Omental fat pad (tissue), 4 donors: ENCODE results near the gene ANG. TPM values are rescaled to one million over a fixed set of nuclear protein-coding genes. Genes with fewer than 3 reads are reported as not detected.

Experiments
- ATAC-seq: fragments of 150-250 bp; one replicate; pipeline ENCODE4 v1.9.1; 2016; ENCODE audit warnings: mild to moderate bottlenecking, moderate library complexity; ENCODE audit not compliant: low FRiP score
- DNase-seq: peaks from one replicate; pipeline ENCODE4 v3.0.0-alpha.2; 2019; ENCODE audit warnings: low spot score
- small RNA-seq: library from RNA; depleted of rRNA; stranded (forward); fragments of <200 nt; gene quantifications from one replicate; pipeline ENCODE3, GENCODE V24; 2016
- total RNA-seq, 4 donors: library from RNA; depleted of rRNA; stranded (reverse); fragments of >200 nt; gene quantifications; one replicate each; pipeline ENCODE4 v1.1.0, GENCODE V29; 2016
- TF ChIP-seq, protein P1 (sequence below), 3 donors: fragments of 450-650 bp; IDR thresholded peaks; one replicate each; pipeline ENCODE4 v1.5.1; 2016 to 2017; ENCODE audit warnings: antibody characterized with exemption in 3 of 3, mild to moderate bottlenecking in 3 of 3, moderate library complexity in 2 of 3

Gene ANG
- total RNA-seq, 4 donors from 2014 or later, result 24.4 to 114 (median 45.6) TPM

DNA sequence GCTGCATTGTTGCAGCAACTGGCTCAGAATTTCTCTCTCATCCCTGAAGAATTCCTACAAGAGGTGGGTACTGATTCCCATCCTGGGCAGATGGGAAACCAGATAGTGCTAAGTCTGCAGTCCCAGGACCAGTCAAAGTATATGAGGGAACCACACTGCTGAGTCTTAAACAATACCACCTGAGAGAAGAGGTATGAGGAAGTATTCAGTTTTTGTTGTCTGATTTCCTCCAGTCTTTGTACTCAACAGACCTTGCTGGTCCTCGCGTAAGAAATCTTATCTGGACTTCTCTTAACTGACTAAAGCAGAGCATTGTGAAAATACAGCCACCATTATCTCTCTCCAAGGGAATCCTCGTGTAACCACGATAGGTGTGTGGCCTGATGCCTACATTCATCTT is 53.6 kb downstream of the ANG start:
- ATAC-seq, result no peak
- TF ChIP-seq, protein P1, sequence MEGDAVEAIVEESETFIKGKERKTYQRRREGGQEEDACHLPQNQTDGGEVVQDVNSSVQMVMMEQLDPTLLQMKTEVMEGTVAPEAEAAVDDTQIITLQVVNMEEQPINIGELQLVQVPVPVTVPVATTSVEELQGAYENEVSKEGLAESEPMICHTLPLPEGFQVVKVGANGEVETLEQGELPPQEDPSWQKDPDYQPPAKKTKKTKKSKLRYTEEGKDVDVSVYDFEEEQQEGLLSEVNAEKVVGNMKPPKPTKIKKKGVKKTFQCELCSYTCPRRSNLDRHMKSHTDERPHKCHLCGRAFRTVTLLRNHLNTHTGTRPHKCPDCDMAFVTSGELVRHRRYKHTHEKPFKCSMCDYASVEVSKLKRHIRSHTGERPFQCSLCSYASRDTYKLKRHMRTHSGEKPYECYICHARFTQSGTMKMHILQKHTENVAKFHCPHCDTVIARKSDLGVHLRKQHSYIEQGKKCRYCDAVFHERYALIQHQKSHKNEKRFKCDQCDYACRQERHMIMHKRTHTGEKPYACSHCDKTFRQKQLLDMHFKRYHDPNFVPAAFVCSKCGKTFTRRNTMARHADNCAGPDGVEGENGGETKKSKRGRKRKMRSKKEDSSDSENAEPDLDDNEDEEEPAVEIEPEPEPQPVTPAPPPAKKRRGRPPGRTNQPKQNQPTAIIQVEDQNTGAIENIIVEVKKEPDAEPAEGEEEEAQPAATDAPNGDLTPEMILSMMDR (IDR thresholded peaks at IDR 0.05), result no peak
- DNase-seq, result no peak

DNA sequence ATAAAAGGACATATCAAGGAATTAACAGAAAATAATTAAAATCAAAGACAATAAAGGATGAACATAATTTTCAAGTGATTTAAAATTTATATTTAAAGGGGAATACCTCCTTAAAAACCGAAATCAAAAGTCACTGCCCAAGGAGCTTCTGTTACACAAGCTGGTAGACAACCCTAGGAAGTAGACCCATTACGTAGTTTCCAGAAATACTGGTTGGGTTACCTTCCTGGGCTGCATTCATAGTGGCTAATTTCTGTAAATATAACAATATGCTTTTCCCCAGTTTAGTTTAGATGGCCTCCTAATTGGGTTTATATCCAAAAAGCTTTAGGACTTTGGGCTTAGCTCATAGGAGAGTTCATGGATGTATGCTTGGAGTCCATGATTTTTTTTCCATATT is 55.0 kb downstream of the ANG start:
- TF ChIP-seq, protein P1 (IDR thresholded peaks at IDR 0.05), result no peak
- ATAC-seq (no peak), DNase-seq (no peak)

Small RNA genes lying within 50 kb of the gene (small RNA-seq; reads per million reads assigned to genes)
- not detected for gene RF00019

Other genes with a start within 250 kb of the ANG start
- 10 to 100 TPM; 30.9 to 55.1 (median 53.4) TPM for gene OSGEP, start 234.0 kb upstream of the ANG start, total RNA-seq
- gene APEX1, start 233.5 kb upstream of the ANG start, total RNA-seq, result 100 to 1,000 TPM; 110 to 146 (median 131) TPM
- gene PIP4P1, start 227.3 kb upstream of the ANG start, total RNA-seq, result 10 to 100 TPM; 20.4 to 24.4 (median 22.5) TPM
- gene PNP, start 219.4 kb upstream of the ANG start, total RNA-seq, result 100 to 1,000 TPM in 2 of 4 donors, 10 to 100 TPM in 2; 28.4 to 437 (median 117) TPM
- not detected for gene RNASE10, start 183.2 kb upstream of the ANG start, total RNA-seq
- not detected for gene RNASE9, start 127.7 kb upstream of the ANG start, total RNA-seq
- not detected for gene RNASE11, start 100.8 kb upstream of the ANG start, total RNA-seq
- not detected for gene RNASE12, start 97.4 kb upstream of the ANG start, total RNA-seq
- gene OR6S1, start 47.1 kb upstream of the ANG start, total RNA-seq, result not detected
- gene RNASE4, start 4.2 kb upstream of the ANG start, total RNA-seq, result 100 to 1,000 TPM; 115 to 280 (median 181) TPM
- not detected for gene EDDM3A, start 57.1 kb downstream of the ANG start, total RNA-seq
- gene EDDM3B, start 79.6 kb downstream of the ANG start, total RNA-seq, result not detected
- gene RNASE6, start 92.5 kb downstream of the ANG start, total RNA-seq, result 10 to 100 TPM; 18.0 to 48.5 (median 30.1) TPM
- 1,000 to 10,000 TPM in 3 of 4 donors, 100 to 1,000 TPM in 1; 999 to 1,585 (median 1,253) TPM for gene RNASE1, start 114.1 kb downstream of the ANG start, total RNA-seq
- gene RNASE3, start 202.6 kb downstream of the ANG start, total RNA-seq, result not detected